ENCODE measurements around the gene MRPL45.

- TF ChIP-seq, protein P1, sequence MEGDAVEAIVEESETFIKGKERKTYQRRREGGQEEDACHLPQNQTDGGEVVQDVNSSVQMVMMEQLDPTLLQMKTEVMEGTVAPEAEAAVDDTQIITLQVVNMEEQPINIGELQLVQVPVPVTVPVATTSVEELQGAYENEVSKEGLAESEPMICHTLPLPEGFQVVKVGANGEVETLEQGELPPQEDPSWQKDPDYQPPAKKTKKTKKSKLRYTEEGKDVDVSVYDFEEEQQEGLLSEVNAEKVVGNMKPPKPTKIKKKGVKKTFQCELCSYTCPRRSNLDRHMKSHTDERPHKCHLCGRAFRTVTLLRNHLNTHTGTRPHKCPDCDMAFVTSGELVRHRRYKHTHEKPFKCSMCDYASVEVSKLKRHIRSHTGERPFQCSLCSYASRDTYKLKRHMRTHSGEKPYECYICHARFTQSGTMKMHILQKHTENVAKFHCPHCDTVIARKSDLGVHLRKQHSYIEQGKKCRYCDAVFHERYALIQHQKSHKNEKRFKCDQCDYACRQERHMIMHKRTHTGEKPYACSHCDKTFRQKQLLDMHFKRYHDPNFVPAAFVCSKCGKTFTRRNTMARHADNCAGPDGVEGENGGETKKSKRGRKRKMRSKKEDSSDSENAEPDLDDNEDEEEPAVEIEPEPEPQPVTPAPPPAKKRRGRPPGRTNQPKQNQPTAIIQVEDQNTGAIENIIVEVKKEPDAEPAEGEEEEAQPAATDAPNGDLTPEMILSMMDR (IDR thresholded peaks at IDR 0.05; ENCODE audit: low read depth, low read length): no peak
- TF ChIP-seq EZH2phosphoT487 (IDR thresholded peaks at IDR 0.05; ENCODE audit: low read depth): no peak
Observed at GRCh38 chr17:38317081-38317480, 20.1 kb downstream of the MRPL45 start.

Data from OCI-LY3 (cell line).